Body of pancreas (tissue), 4 donors: Measurements from ENCODE around the gene CKAP4. TPM values are rescaled to one million over a fixed set of nuclear protein-coding genes. Genes with fewer than 3 reads are reported as not detected.

Experiments
- ATAC-seq: fragments of 150-250 bp; one replicate; pipeline ENCODE4 v1.9.1; 2016
- DNase-seq, 4 donors: peaks; one replicate each; pipeline ENCODE4 v3.0.0-alpha.2; 2019
- H3K27ac ChIP-seq, 4 donors: fragments of 200-600 bp; sonication (generic); 1 replicate in 3 of 4; 2 replicates in 1 of 4; pipeline versions ENCODE4 v1.5.1 to v1.6.1; 2016 to 2019; ENCODE audit warnings: mild to moderate bottlenecking in 1 of 4, mixed read lengths in 1 of 4, moderate library complexity in 1 of 4
- H3K27me3 ChIP-seq, 2 donors: fragments of 200-600 bp; sonication (generic); one replicate each; pipeline ENCODE4 v1.6.0; 2016; ENCODE audit warnings: mild to moderate bottlenecking in 1 of 2
- H3K36me3 ChIP-seq, 2 donors: fragments of 200-600 bp; sonication (generic); replicated peaks in 1 of 2; 2 replicates each; pipeline ENCODE4 v1.5.1; 2016; ENCODE audit warnings: low read depth in 2 of 2; ENCODE audit not compliant: insufficient read depth in 1 of 2
- H3K4me1 ChIP-seq: fragments of 200-600 bp; sonication (generic); one replicate; pipeline ENCODE4 v1.6.0; 2016
- H3K4me3 ChIP-seq, 2 donors: fragments of 200-600 bp; sonication (generic); 1 replicate in 1 of 2; 2 replicates in 1 of 2; pipeline ENCODE4 v1.5.1; 2016 to 2019
- H3K9me3 ChIP-seq, 3 donors: fragments of 200-600 bp; sonication (generic); 1 replicate in 2 of 3; 2 replicates in 1 of 3; pipeline ENCODE4 v1.5.1; 2016
- POLR2A ChIP-seq, 3 donors: fragments of 450-650 bp; IDR thresholded peaks; one replicate each; pipeline ENCODE4 v1.6.1; 2016; ENCODE audit warnings: antibody characterized with exemption in 3 of 3, mild to moderate bottlenecking in 2 of 3
- WGBS, 2 donors: methylation state at CpG; one replicate each; pipeline ENCODE4 v1.1.5; 2017; 5-methylcytosine and 5-hydroxymethylcytosine counted together
- intact Hi-C: fragments of 100-400 bp; cut with DNase I; formaldehyde crosslinking; loops from one replicate; pipeline ENCODE4 v1.15.1; 2023
- total RNA-seq, 2 donors: library from RNA; depleted of rRNA; stranded (reverse); fragments of >200 nt; gene quantifications; one replicate each; pipeline ENCODE4 v1.1.0, GENCODE V29; 2016
- TF ChIP-seq, protein P1 (sequence below), 7 experiments: fragments of 450-650 bp in 4 of 7; fragments of 200-600 bp in 3 of 7; sonication (generic) in 3 of 7; IDR thresholded peaks; one replicate each; pipeline ENCODE4 v1.5.1; 2016 to 2019; ENCODE audit warnings: antibody characterized with exemption in 7 of 7

CKAP4 gene
- total RNA-seq, 2 donors from 2014 or later: 30.6 to 36.6 TPM

DNA sequence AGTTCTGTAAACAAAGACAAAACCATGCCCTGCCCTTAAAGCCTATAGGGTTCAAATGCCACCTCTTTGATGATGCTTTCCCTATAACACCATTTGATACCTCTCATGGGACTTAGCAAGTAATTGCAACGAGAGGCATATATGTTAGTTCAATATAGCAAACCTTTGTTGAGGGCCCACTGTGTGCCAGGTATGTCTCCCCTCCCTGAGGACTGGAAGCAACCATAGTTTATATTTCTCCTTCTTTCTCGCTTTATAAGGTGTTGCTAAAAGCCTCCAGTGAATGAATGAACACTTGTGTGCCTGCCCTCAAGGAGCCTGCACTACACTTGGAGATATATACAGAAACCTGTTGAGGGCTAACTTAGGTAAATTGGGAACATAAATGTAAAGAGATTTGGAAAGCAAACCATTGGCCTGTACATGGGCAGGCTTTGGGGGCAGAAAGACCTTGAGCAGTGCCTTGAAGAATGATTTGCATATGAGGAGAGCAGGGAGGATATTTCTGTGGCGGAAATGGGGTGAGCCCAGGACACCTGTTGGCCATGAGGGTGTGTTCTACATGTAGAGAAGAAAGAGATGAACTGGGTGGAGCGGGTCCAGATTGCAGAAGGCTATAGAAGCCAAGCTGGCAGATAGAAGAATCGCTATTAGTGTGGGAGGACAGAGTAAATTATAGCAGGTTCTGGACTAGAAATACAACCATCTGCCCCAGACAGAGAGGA lies 1.8 kb upstream of the CKAP4 start:
- ATAC-seq (no peak), DNase-seq (no peak)
- Histone ChIP-seq H3K36me3 (no peaks in the 10 kb centered on the region), H3K27ac (peak overlapping the region; percentile 96 to 100 (median 97)), H3K4me1 (peaks cover 38% of the 10 kb centered on the region), H3K27me3 (no peaks in the 10 kb centered on the region), H3K9me3 (no peaks in the 10 kb centered on the region), H3K4me3 (no peak overlapping the region)
- TF ChIP-seq POLR2A (IDR thresholded peaks at IDR 0.05): no peak
- TF ChIP-seq, protein P1, sequence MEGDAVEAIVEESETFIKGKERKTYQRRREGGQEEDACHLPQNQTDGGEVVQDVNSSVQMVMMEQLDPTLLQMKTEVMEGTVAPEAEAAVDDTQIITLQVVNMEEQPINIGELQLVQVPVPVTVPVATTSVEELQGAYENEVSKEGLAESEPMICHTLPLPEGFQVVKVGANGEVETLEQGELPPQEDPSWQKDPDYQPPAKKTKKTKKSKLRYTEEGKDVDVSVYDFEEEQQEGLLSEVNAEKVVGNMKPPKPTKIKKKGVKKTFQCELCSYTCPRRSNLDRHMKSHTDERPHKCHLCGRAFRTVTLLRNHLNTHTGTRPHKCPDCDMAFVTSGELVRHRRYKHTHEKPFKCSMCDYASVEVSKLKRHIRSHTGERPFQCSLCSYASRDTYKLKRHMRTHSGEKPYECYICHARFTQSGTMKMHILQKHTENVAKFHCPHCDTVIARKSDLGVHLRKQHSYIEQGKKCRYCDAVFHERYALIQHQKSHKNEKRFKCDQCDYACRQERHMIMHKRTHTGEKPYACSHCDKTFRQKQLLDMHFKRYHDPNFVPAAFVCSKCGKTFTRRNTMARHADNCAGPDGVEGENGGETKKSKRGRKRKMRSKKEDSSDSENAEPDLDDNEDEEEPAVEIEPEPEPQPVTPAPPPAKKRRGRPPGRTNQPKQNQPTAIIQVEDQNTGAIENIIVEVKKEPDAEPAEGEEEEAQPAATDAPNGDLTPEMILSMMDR (IDR thresholded peaks at IDR 0.05): no peak
- intact Hi-C loops: no loop called here
- WGBS, 2 donors: 64 to 71% methylated on average over 5 of the region's 5 CpGs

DNA sequence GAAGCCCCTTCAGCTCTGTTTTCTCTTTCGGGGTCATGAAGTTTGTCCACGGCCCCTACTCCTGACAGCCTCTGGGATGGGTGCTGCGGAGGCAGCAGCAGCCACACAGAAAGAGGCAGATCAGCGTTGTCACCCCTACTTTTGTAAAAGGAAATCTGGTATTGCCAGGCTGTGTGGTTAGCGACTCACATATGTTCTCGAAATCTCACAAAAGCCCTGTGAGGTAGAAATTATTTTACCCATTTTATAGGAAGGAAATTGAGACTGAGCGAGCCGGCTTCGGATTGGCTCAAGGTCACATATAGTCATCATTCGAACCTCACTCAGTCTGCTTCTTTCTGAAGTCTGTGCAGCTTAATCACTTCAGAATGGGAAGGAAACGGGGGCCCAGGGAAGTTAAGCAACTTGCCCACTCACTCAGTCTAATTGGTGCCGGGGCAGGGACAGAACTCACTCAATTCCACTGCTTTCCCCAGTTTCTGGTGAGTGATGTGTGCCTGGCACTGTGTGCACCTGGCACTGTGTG lies 1.1 kb upstream of the CKAP4 start:
- Histone ChIP-seq H3K4me3 (peak overlapping the region in 1 of 2 donors; percentile 64), H3K9me3 (no peaks in the 10 kb centered on the region), H3K27ac (peak overlapping the region; percentile 96 to 100 (median 97)), H3K36me3 (no peaks in the 10 kb centered on the region), H3K4me1 (peaks cover 45% of the 10 kb centered on the region), H3K27me3 (no peaks in the 10 kb centered on the region)
- TF ChIP-seq POLR2A (IDR thresholded peaks at IDR 0.05): no peak
- TF ChIP-seq, protein P1 (IDR thresholded peaks at IDR 0.05): no peak
- WGBS, 2 donors: 12 to 13% methylated on average over 11 to 12 of the region's 12 CpGs
- ATAC-seq (no peak), DNase-seq (peak in 2 of 4 donors; percentile 27 to 37)
- intact Hi-C loops: no loop called here

DNA sequence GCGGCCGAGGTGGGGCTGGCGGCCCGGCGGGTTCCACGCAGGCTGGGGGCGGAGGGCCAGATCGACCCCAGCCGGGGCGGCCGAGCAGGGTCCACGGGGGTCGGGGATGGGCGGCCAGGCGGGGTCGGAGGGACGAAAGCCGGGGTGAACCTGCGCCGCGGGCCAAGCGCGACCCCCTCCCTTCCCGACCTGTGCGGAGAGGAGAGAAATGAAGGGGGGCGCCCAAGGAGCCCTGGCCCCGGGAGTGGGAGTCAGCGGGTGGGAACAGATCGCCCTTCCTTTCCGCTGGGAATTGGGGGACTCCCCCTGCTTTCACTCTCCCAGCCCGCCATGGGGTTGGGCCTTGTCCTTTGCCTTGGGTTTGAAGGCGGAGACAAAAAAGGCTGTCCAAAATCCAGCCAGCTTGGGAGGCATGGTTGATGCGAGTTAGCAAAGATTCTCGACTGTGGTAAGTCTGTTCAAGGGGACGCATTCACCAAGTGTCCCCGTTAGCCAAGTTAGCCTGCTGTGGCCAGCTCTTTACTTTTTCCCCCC lies 559 bp upstream of the CKAP4 start:
- WGBS, 2 donors: 0% methylated on average over 10 to 32 of the region's 36 CpGs
- peak overlapping the region; percentile 33 to 64 for H3K4me3 ChIP-seq
- H3K9me3 ChIP-seq: no peaks in the 10 kb centered on the region
- peaks cover 50% of the 10 kb centered on the region for H3K4me1 ChIP-seq
- peak overlapping the region; percentile 96 to 100 (median 97) for H3K27ac ChIP-seq
- intact Hi-C loops: no loop called here
- DNase-seq (peak; percentile 64 to 75 (median 66)), ATAC-seq (peak; percentile 52)
- no peaks in the 10 kb centered on the region for H3K36me3 ChIP-seq
- H3K27me3 ChIP-seq: no peaks in the 10 kb centered on the region
- TF ChIP-seq, protein P1 (IDR thresholded peaks at IDR 0.05): no peak
- TF ChIP-seq POLR2A (IDR thresholded peaks at IDR 0.05): peak in 2 of 3 donors; percentile 64 to 67

DNA sequence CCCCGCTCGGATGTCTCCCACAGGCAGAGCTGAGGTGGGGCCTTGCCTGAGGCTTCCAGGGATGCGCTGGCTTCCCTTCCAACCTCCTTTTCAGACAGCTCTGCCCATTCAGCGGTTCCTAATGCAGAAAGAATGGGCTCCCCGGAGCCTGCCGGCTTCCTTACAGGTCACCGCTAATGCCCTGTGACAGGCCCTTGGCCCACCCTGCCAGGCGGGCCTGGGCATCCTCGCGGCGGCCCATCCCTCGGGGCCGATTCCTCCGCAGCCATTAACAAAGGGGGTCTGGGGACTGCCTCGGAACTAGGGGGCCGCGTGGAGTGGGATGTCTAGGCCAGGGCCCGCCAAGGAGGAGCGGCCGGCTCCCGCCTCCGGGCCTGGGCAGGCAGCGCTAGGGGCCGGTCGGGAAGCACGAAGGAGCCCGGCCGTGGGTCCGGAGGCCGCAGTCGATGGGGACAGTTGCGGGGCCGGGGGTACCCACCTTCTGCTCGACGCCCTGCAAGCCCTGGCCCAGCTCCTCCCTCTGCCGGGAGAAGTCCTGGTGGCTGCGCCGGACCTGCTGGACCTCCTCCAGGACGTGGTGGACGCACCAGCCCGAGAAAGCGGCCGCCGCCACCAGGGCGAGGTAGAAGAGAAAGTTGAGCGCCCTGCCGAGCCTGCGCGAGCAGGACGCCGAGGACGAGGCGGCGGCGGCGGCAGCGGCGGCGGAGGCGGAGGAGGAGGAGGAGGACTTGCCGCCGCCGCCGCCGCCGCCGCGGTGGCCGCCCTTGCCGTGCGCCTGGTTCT lies 738 bp downstream of the CKAP4 start:
- DNase-seq: peak; percentile 74 to 79 (median 77)
- peak overlapping the region; percentile 61 to 100 (median 96) for H3K27ac ChIP-seq
- TF ChIP-seq, protein P1 (IDR thresholded peaks at IDR 0.05): peak in 4 of 7 experiments; percentile 21 to 40 (median 28)
- TF ChIP-seq POLR2A (IDR thresholded peaks at IDR 0.05): peak in 2 of 3 donors; percentile 47
- peaks cover 54% of the 10 kb centered on the region for H3K4me1 ChIP-seq
- WGBS, 2 donors: 2 to 14% methylated on average over 8 to 68 of the region's 71 CpGs
- H3K4me3 ChIP-seq: peak overlapping the region; percentile 77 to 80
- no peaks in the 10 kb centered on the region for H3K36me3 ChIP-seq
- ATAC-seq: peak; percentile 44
- intact Hi-C loops: no loop called here
- no peaks in the 10 kb centered on the region for H3K27me3 ChIP-seq
- no peaks in the 10 kb centered on the region for H3K9me3 ChIP-seq
